Measurements from ENCODE around the gene NME8. TPM values are rescaled to one million over a fixed set of nuclear protein-coding genes. Genes with fewer than 3 reads are reported as not detected.
A peak's percentile ranks its signal among the peaks of the same experiment; 100 is the strongest.

The NME8 gene
- total RNA-seq, 2 donors from 2014 or later: not detected

GRCh38 chr7:37882086-37882485, 33.7 kb downstream of the NME8 start:
- no peaks in the 10 kb centered on the region for H3K36me3 ChIP-seq
- H3K4me3 ChIP-seq: no peak overlapping the region
- no peaks in the 10 kb centered on the region for H3K4me1 ChIP-seq
- TF ChIP-seq CTCF (IDR thresholded peaks at IDR 0.05): no peak
- no peaks in the 10 kb centered on the region for H3K27me3 ChIP-seq
- H3K9me3 ChIP-seq: peaks cover 0 to 8% of the 10 kb centered on the region in 2 donors
- no peak overlapping the region for H3K27ac ChIP-seq
- no peak for DNase-seq (ENCODE audit: low spot score)

GRCh38 chr7:37893359-37893758, 45.0 kb downstream of the NME8 start:
- H3K4me1 ChIP-seq: no peaks in the 10 kb centered on the region
- H3K27me3 ChIP-seq: no peaks in the 10 kb centered on the region
- H3K27ac ChIP-seq: no peak overlapping the region
- no peak for TF ChIP-seq CTCF (IDR thresholded peaks at IDR 0.05)
- H3K4me3 ChIP-seq: no peak overlapping the region
- H3K9me3 ChIP-seq: no peaks in the 10 kb centered on the region
- no peak for DNase-seq (ENCODE audit: low spot score)
- H3K36me3 ChIP-seq: no peaks in the 10 kb centered on the region

- Histone ChIP-seq H3K27ac (no peak overlapping the region), H3K27me3 (no peaks in the 10 kb centered on the region)
Observed at GRCh38 chr7:37894671-37895070, 46.3 kb downstream of the NME8 start.

GRCh38 chr7:37899712-37900247, 51.4 kb downstream of the NME8 start:
- Histone ChIP-seq H3K27ac (no peak overlapping the region), H3K27me3 (no peaks in the 10 kb centered on the region), H3K9me3 (no peaks in the 10 kb centered on the region), H3K4me1 (peaks cover 0 to 13% of the 10 kb centered on the region in 2 donors), H3K4me3 (no peak overlapping the region), H3K36me3 (no peaks in the 10 kb centered on the region)
- no peak for TF ChIP-seq CTCF (IDR thresholded peaks at IDR 0.05)
- DNase-seq (ENCODE audit: low spot score): no peak

More at GRCh38 chr7:37894671-37895070, 46.3 kb downstream of the NME8 start:
- no peaks in the 10 kb centered on the region for H3K9me3 ChIP-seq
- no peak for DNase-seq (ENCODE audit: low spot score)
- no peaks in the 10 kb centered on the region for H3K4me1 ChIP-seq
- H3K36me3 ChIP-seq: no peaks in the 10 kb centered on the region
- no peak for TF ChIP-seq CTCF (IDR thresholded peaks at IDR 0.05)
- no peak overlapping the region for H3K4me3 ChIP-seq

GRCh38 chr7:37901236-37901827, 52.9 kb downstream of the NME8 start:
- H3K36me3 ChIP-seq: no peaks in the 10 kb centered on the region
- H3K27me3 ChIP-seq: no peaks in the 10 kb centered on the region
- H3K27ac ChIP-seq: no peak overlapping the region
- H3K4me3 ChIP-seq: no peak overlapping the region
- no peak for DNase-seq (ENCODE audit: low spot score)
- peak; percentile 29 to 73 for TF ChIP-seq CTCF (IDR thresholded peaks at IDR 0.05)
- H3K4me1 ChIP-seq: peaks cover 0 to 13% of the 10 kb centered on the region in 2 donors
- H3K9me3 ChIP-seq: no peaks in the 10 kb centered on the region

All from right atrium auricular region (tissue), 2 donors.